ENCODE results near the gene ITGB8. TPM values are rescaled to one million over a fixed set of nuclear protein-coding genes. Genes with fewer than 3 reads are reported as not detected.
"Not testable (repeated sequence)": the region's sequence is repeated elsewhere in the genome, so short reads cannot be mapped to it uniquely, and the experiment has no call there.

Gene ITGB8
- 0.19 TPM for polyA plus RNA-seq (2013, experiment 1 of 2; ENCODE audit: insufficient read length)
- polyA plus RNA-seq (2013, experiment 2 of 2; ENCODE audit: insufficient read length), result 0.57 TPM

DNA sequence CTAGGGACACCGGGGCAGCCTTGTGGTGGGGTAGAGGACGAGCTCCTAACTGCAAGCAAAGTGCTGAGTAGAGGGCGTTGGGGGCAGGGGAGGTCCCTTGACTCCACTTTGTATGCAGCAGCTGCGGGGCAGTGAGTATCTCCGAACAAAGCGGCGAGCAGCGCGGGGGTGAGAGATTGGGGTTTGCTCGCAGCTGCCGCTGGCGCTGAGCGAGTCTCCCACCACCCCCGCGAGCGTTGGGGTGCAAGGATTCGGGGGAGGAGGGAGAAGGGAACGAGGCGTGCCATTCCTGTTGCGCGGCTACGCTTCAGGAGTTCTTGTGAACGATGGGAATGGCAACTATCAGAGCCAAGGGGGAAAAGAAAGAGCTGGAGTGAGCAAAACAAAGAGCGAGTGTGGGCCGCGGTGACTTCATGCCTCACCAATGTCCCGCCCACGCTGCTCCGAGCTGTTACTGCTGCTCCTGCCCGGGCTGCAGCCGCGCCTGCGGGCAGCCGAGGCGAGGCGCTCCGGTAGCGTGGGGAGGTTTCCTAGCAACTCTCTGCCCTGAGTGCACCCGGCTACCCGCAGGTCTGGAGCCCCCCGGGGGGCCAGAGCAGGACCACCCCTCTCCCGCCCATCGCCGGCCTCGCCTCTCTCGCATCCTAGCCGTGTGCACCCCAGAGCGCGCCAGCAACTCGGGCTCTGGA lies at the start of gene ITGB8:
TSS of gene ITGB8 (plus strand) at position 662 of the 689 bp plus-strand sequence. CDS start 907 bp downstream, outside the sequence.
- DNase-seq, result peak; percentile 82

DNA sequence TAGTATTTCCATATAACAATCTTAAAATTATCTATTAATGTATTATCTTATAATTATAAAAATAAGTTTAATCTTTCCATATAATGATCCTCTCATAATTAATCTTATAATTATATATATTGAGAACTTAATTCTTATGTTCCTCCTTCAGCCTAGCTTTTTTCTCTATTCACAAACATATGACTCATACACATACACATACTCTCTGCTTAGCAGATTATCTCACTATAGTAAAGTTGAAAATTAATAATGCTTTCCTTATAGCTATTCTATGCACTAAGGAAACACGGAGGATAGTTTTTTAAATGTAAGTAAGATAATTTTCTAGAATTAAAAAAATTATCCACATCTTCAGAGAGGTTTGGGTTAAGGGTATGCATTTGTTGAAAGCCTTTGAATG lies 47.7 kb upstream of the ITGB8 start:
- DNase-seq, result no peak

DNA sequence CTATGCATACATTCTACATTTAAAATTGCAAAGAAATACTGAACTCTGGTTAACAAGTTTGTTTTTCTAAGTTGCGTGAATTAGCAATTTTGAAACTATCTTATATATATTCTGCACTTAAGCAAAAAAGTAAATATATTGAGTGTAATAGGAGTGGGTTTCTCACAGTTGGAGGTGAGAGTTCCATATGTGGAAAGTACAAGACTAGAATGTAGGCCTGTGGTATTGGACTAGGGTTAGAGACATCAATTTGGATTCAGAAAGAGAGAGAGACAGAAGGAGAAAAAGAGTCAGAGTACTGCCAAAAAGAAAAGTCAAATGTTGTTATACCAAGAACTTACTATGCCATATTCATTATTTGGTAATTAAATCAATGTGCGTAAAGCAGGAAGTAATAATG lies 47.3 kb upstream of the ITGB8 start:
- DNase-seq, result no peak

DNA sequence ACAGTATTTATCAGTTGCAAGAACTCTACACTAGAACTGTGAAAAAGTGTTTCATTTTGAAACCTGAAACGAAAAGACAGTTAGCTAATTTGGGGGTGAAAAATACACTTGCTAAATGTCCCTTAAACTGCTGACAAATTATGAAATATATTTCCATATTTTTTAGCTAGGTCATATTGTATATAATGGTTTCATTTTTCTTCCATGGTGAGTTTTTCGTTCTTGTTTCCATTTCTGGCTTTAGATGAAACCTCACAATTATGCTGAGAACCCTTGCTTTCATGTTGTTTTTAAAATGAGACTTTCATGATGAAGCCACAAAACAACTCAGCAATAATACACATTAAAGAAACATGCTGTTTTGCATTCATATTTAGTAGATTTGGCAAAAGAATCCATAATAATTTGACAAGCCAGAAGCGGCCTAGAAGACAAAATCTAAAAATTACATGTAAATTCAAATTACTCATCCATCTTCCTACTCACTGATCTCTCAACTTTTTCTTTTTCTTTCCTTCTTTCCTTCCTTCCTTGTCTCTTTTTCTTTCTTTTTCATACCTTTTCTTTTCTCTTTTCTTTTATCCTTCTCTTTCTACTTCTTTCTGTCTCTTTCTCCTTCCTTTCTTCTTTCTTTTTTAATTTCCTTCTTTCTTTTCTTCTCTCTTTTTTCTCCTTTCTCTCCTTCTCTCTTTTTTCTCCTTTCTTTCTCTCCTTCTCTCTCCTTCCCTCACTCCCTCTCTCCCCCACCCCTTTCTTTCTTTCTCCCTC lies 46.5 kb upstream of the ITGB8 start:
- DNase-seq, result no peak

DNA sequence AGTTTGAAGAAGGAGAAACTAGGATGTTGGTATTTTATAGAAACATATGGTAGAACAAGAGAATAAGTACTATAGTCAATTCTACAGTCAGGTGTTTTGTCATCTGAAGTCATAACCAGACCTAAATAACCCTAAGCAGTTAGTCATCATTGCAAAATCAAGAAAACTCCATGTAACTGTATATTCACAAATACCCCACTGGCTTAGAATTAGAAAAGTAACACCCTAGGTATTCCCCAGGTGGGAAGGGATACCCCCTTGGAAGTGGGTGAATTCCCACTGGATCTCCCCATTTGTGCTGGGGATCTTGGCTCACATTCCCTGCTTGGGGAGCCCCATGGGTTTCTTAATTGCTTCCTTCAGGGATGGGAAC lies 45.9 kb upstream of the ITGB8 start:
- no peak for DNase-seq

DNA sequence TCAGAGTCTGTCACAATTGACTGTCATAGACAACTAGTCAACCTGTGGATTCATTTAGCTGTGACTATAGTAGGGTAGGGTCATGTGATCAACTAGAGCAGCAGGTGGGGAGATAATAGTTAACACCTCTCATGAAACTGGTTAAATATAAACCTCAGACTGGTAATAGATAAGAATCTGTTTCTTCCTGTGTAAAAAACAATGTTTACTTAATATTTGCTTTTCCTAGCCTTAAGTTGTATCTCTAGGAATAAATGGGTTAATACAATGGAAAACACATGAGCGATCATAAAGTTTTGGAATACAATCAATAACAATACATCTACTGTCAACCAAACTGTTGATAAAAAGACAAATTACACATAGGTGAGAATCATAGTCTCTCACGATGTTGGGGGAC lies 43.4 kb upstream of the ITGB8 start:
- no peak for DNase-seq

DNA sequence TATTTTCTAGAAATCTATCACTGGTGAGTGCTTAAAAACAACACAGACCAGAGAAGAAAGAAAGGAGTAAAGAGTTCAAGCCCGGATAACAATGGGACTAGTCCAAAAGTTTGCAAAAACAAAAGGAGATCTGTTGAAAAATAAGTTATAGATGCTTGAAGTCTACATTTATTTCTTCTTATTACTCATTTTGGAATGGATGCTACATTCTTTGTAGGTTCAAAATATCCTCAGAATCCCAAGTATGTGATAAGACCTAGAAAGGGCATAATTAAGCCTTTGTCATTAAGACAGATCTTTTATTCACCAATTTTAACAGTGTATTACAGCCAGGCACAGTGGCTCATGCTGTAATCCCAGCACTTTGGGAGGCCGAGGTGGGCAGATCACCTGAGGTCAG lies 42.7 kb upstream of the ITGB8 start:
- DNase-seq, result no peak

DNA sequence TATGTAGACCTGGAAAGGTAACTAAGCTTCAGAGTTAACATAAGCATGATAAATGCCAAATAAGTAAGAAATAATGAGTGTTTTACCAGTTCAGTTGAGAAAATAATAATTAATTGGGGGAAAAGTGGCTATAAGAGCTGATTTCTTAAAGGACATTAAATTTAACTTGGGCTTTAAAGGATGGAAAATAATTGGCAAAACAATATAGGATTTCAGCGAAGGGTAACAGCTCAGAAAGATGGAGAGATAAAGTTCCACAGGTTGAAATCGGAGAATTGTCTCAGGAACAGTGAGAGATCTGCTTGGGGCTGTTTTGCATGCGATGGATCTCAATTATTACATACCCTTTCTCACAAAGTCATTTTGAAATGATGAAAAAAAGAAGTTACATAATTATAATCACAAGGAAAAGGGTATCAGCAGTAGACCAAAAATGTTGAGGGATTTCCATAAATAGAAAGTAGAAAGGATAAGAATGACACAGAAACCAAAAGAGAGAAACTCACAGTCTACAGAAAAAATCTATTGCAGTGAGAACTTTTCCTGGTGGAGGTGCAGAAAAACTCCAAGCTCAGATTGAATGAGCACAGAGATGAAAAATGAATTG lies 40.1 kb upstream of the ITGB8 start:
- DNase-seq, result no peak

DNA sequence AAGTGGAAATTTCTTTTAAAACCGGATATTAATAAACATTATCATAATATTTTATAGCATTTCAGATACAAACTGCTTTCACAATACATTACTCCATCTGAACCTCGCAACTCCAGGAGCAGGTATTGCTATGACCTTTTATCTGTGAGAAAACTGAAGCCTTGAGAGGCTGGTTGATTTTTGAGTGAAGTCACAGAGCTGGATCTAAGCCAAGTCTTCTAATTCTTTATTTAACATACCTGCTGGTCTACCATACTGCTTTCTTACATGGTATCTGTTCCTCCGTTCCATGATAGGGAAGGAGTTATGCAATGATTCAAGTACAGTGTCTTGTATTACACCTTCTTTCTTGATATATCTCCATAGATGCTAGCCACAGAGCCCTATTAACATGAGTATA lies 37.4 kb upstream of the ITGB8 start:
- DNase-seq, result no peak

DNA sequence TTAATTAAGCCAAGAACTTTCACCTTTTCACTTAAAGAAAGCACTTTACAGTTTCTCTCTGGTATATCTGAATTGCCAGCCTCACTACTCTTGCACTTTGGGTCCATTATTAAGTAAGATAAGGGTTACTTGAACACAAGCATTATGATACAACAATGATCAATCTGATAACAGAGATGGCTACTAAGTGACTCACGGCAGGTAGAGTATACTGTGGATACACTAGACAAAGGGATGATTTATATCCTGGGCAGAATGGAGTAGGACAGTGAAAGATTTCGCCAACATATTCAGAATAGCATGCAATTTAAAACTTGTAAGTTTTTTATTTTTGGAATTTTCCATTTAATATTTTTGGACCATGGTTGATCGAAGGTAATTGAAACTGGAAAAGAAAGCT lies 34.3 kb upstream of the ITGB8 start:
- no peak for DNase-seq

DNA sequence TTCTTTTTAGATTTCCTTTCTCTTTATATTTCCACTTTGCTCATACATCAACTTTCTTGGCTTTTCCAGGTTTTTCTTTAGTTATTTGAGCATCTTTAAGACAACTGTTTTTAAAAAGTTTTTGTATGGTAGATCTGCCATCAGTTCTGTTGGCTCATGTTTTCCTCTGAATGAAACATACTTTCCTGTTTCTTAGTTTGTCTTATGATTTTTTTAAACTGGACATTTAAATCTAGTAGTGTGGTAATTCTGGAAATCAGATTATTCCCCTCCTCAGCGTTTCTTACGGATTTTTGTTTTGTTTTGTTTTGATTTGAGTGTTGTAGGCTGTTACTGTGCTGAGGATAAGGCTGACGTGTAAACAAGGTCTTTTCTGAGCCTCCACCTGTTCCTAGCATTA lies 33.8 kb upstream of the ITGB8 start:
- DNase-seq, result no peak

DNA sequence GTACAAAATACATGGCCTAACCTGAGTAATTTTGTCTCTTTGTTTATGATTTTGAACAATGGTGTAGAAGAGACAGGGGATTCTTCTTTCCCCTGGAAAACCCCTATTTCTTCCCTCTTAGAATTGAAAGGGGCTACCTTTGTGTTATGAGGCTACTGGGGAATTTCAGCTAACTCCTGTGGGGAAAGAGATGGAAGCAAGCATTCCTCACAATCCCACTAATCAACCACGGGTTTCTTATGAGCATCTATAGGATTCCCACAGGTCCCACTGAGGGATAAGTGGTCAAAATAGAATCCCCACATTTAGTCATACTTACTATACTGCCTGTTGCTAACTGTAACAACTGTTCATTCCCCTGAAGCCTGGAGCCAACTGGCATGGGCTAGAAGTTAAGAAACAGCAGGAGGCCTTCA lies 32.2 kb upstream of the ITGB8 start:
- DNase-seq, result peak; percentile 81

DNA sequence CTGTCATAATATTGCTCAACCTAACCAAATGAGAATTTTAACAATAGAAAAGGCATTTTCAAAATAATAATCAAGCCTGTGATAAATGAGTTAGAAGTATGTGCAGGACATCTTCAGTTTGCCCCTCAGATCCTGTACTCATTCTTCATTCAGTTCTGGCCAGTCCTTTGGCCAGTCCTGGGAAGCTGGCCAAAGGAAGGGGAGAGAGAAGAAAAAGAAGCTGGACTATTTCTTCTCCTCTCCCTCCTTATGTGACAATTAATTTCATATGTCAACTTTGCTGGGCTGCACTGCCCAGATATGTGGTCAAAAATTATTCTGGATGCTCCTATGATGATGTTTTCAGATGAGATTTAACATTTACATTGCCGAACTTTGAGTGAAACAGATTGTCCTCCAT lies 31.6 kb upstream of the ITGB8 start:
- no peak for DNase-seq

DNA sequence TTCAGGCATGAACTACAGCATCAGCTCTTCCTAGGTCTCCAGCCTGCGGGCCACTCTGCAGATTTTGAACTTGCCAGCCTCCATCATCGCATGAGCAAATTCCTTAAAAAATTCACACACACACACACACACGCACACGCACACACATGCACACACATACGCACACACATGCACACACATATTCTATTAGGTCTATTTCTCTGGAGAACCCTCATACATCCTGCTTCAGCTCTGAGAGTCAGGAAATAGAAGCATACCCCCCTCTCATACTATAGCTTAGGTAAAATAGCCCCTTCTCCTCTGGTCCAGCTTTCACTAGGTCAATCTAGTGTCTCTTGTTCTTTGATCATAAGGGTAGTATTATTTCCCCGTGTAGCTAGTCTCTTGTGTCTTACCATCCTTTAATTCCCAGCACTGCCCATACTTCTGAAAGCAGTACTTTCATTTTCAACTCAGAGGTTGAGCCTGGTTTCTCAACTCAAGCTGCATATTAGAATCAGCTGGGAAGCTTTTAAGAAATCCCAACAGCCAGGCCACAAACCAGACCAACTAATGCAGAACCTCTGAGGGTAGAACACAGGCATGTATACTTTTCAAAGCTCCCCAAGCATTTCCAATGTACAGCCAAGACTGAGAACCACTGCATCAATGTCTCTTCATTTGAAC lies 30.9 kb upstream of the ITGB8 start:
- DNase-seq, result peak; percentile 63

DNA sequence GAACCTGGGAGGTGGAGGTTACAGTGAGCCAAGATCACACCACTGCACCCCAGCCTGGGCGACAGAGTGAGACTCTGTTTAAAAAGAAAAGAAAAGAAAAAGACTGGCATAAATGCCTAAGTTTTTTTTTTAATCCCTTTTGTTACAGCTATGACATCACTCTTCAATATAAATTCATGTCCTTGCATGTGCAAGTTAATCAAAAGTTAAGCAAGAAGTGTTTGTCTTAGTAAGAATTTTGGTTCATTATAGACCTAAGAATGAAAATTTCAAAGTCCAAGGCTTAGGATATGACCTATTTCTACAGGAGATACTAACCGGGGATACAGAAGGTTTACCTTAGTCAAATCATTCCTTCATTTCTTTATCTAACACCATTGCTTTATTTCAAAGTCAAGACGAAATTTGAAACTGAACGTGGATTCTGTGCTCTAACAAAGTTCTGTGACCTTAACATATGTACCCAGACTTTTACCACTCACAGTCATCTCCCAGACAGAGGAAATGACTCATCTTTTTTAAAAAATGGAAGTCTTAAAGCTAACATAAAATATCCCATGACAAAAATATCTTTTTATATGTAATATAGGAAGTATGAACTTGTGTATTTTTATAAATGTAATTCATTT lies 29.3 kb upstream of the ITGB8 start:
- DNase-seq, result peak; percentile 64

DNA sequence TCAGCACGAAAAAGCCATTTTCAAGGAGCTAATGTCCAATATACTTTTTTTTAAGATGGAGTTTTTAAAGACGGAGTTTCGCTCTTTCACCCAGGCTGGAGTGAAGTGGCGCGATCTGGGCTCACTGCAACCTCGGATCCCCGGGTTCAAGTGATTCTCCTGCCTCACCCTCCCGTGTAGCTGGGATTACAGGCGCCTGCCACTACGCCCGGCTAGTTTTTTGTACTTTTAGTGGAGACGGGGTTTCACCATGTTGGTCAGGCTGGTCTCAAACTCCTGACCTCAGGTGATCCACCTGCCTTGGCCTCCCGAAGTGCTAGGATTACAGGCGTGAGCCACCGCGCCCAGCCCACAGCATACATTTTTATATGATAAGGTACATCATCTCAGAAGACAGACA lies 28.4 kb upstream of the ITGB8 start:
- DNase-seq, result not testable (repeated sequence)

DNA sequence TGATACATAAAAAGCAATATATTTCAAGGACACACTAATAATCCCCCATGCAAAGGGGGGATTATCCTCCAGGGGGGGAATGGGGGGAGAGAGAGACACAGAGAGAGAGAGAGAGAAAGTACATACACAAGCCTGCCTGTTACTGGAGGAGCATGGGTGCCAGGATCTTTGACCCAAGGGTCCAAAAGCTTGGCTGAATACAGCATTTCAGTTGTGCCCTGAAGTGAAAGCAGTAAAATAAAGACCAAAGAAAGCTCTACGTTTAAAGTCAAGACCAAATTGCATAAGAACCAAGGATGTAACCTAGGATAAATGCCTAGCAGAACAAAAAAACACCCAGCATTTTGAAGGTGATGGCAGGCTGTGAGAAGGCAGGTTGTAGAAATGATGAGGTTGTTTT lies 27.8 kb upstream of the ITGB8 start:
- DNase-seq, result no peak

DNA sequence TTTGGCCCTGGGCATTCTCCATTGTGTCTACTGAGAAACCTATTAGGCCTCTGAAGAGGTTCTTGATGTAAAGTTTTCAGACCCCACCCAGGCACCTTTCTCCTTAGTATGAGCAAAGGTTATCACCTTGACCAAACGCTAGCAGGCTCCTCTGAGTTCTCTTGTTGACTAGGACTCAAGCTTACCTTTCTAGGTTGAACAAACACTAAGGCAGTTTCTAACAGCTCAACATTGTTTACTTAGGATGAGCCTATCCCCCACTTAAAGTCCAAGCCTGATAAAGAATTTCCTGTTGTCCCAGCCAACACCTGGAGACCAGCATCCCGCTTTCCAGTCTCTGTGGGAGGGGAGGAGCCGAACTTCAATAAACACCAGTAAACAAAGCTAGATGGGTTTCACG lies 26.3 kb upstream of the ITGB8 start:
- DNase-seq, result no peak

DNA sequence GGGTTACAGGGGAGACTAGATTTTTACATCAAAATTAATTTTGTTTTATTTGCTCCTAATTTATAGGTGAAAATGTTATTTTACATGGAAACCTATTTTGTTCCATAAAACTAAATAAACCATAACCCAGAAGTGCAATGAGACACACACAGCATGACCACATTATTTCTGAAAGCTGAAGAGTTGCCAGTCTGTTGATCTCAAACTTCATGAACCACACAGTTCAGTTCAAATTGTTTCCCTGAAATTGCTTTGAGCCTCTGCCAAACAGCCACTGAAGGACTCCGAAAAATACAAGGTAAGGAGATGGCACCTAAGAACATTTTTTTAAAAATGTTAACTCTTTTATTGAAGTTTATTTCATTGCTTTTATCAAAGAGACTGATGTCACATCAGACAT lies 25.0 kb upstream of the ITGB8 start:
- no peak for DNase-seq

DNA sequence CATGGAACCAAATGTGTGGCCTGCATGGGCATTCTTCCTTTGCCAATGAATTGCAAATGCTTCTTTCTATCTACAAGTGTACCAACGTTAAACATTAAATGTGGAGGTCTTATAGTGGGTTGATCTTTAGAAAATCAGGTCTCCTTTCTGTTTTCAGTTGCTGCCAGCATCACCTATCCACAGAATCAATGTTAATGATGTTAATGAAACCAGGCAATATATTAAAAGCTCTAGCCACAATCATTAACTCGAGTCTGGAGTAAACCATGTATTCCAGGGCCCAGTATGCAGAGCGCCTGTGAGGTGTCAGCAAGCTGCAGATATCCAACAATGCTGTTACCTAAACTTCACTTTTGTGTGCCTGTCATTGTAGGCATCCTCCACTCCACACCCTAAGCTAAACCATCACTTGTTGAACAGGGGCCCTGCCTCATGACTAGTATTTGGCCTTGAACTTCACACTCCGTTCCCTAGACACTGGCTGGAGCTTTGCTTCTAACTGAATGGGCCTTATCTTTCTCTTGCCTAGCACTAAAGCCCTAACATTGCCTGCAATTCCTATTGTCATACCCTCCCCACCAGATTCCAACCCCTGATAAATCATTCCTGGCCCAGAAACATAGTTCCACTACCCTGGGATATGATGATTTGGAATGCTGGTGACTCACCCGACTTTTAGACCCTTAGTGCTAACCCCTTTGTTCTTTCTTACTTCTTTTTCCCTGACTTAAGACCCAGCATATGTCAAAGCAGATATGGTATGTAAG lies 24.3 kb upstream of the ITGB8 start:
- peak; percentile 65 for DNase-seq

DNA sequence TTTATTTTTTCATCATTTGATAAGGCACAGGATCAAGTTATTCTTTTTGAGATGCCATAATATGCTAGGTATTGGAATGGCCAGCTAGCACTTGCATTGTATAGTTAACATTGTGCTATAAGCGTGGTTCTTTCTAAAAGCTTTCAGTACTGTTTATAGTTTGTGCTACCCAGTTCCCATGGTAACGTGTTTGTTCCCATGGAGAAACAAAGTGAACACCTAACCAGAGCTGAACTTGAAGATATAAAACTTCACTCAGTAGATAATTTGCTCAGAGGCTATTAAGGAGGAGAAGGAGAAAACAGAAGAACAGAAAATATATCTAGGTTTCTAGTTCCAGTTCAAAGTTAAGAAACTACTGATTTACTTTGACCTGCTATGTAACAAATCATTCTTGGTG lies 23.6 kb upstream of the ITGB8 start:
- DNase-seq, result peak; percentile 23

DNA sequence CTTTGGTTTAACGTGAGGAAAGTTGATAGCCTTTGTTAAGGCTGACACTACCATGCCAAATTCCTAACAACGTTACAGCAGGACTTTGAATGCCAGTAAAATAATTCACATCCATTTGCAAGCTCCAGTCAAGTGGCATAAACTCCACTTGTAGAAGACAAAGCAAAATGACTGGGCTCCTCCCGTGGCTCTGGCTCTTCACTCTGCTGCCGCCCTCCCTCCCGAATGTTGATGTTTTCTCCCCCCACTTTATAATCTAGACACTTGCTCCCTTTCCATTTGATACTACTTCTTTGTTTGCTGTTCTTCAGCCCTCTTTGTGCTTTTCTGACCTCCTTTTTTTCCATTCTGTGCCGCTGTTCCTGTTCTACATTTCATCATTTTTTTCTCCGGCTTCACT lies 22.8 kb upstream of the ITGB8 start:
- no peak for DNase-seq
